HepG2 (cell line): ENCODE data around the gene ART3. TPM values are rescaled to one million over a fixed set of nuclear protein-coding genes. Genes with fewer than 3 reads are reported as not detected.

ENCODE experiments used
- ATAC-seq: fragments of 200-7000 bp; cut with Tn5 transposase; 3 replicates; pipeline ENCODE4 v1.9.1; 2020; ENCODE audit warnings: mild to moderate bottlenecking, moderate library complexity
- BruUV-seq: library from RNA; stranded (reverse); fragments of 400-500 nt; replicated peaks from 2 replicates; lab custom pipeline; 2021; lab: Mats Ljungman, UMichigan
- CTCF ChIA-PET: fragments of 300-600 bp; formaldehyde crosslinking; extraction: SDS; loops from one replicate; lab custom pipeline; 2021; ENCODE audit warnings: low total read pairs, inconsistent platforms, low intra/inter-chr PET ratio; lab: Yijun Ruan, JAX
- POLR2A ChIA-PET: fragments of 350-600 bp; sonication (Branson Sonifier 250); formaldehyde crosslinking; loops from one replicate; lab custom pipeline; 2020; ENCODE audit warnings: antibody characterized with exemption, inconsistent platforms; lab: Yijun Ruan, JAX
- DNase-seq: peaks from one replicate; pipeline ENCODE4 v3.0.0-alpha.2; 2015; ENCODE audit warnings: low spot score
- FAIRE-seq: peaks from 3 replicates; lab custom pipeline; 2011; peaks lifted over from hg19 to GRCh38; lab: Jason Lieb, UNC
- H2AFZ ChIP-seq: one replicate; pipeline ENCODE4 v1.6.1; 2011; ENCODE audit warnings: low read length, inconsistent platforms
- H3K27ac ChIP-seq: fragments of 300-600 bp; 3 replicates; pipeline ENCODE4 v1.8.0; 2011; ENCODE audit warnings: mixed run types, mild to moderate bottlenecking, mixed read lengths, low read length, inconsistent platforms; ENCODE audit not compliant: insufficient read depth; ENCODE audit errors: extremely low read length
- H3K27me3 ChIP-seq, 2 experiments: fragments of 200-600 bp in 1 of 2; 2 replicates in 1 of 2; 3 replicates in 1 of 2; pipeline versions ENCODE4 v1.6.0 to v1.8.0; 2011; ENCODE audit warnings: low read length in 2 of 2, mild to moderate bottlenecking in 2 of 2, moderate library complexity in 2 of 2, inconsistent platforms in 1 of 2; ENCODE audit not compliant: insufficient read depth in 2 of 2, control insufficient read depth in 1 of 2
- H3K36me3 ChIP-seq, 2 experiments: fragments of 200-600 bp in 1 of 2; replicated peaks in 1 of 2; 2 replicates in 1 of 2; 3 replicates in 1 of 2; pipeline versions ENCODE4 v1.5.1 to v1.8.0; 2011; ENCODE audit warnings: low read length in 2 of 2, inconsistent platforms in 1 of 2; ENCODE audit not compliant: insufficient read depth in 2 of 2, control insufficient read depth in 1 of 2
- H3K4me1 ChIP-seq: 2 replicates; pipeline ENCODE4 v1.5.1; 2012; ENCODE audit warnings: low read length, inconsistent platforms; ENCODE audit not compliant: insufficient read depth
- H3K4me2 ChIP-seq: 2 replicates; pipeline ENCODE4 v1.6.0; 2011; ENCODE audit warnings: low read depth, low read length, inconsistent platforms
- H3K4me3 ChIP-seq, 3 experiments: fragments of 200-600 bp in 1 of 3; sonication (generic), shearing (Covaris generic) in 1 of 3; replicated peaks in 1 of 3; 2 replicates each; pipeline ENCODE4 v1.5.1; 2011 to 2016; ENCODE audit warnings: low read length in 3 of 3, inconsistent platforms in 2 of 3, low read depth in 2 of 3, mild to moderate bottlenecking in 2 of 3, control low read depth in 1 of 3, mixed read lengths in 1 of 3; ENCODE audit not compliant: insufficient read depth in 1 of 3
- H3K79me2 ChIP-seq: one replicate; pipeline ENCODE4 v1.6.1; 2011; ENCODE audit warnings: low read length, inconsistent platforms; ENCODE audit not compliant: insufficient read depth
- H3K9ac ChIP-seq: 2 replicates; pipeline ENCODE4 v1.6.0; 2011; ENCODE audit warnings: mild to moderate bottlenecking, low read depth, low read length, inconsistent platforms; ENCODE audit not compliant: insufficient read depth
- H3K9me3 ChIP-seq: 2 replicates; pipeline ENCODE4 v1.5.1; 2012; ENCODE audit warnings: mild to moderate bottlenecking, low read length
- H4K20me1 ChIP-seq: 2 replicates; pipeline ENCODE4 v1.6.0; 2011; ENCODE audit warnings: inconsistent platforms, mild to moderate bottlenecking, low read length, moderate library complexity; ENCODE audit not compliant: insufficient read depth
- ATM ChIP-seq: fragments of 450-650 bp; IDR thresholded peaks from 2 replicates; pipeline ENCODE4 v1.7.1; 2017; ENCODE audit warnings: mild to moderate bottlenecking, borderline replicate concordance
- CC2D1A ChIP-seq: sonication (generic); formaldehyde crosslinking; IDR thresholded peaks from 2 replicates; pipeline ENCODE4 v1.8.1; 2023; ENCODE audit warnings: mild to moderate bottlenecking, missing genetic modification reagents
- KLF13 ChIP-seq: sonication (generic); formaldehyde crosslinking; IDR thresholded peaks from 2 replicates; pipeline ENCODE4 v1.4.0; 2020; ENCODE audit warnings: mild to moderate bottlenecking, missing genetic modification reagents
- SOX5 ChIP-seq: IDR thresholded peaks from 2 replicates; pipeline ENCODE4 v1.6.1; 2016; ENCODE audit warnings: borderline replicate concordance
- ZFP37 ChIP-seq: sonication (generic); formaldehyde crosslinking; IDR thresholded peaks from 2 replicates; pipeline ENCODE4 v1.4.0; 2020; ENCODE audit warnings: missing genetic modification reagents, borderline replicate concordance
- ZNF263 ChIP-seq: sonication (generic); formaldehyde crosslinking; IDR thresholded peaks from 2 replicates; pipeline ENCODE4 v1.4.0; 2020; ENCODE audit warnings: missing genetic modification reagents
- ZNF382 ChIP-seq: sonication (generic); formaldehyde crosslinking; IDR thresholded peaks from 2 replicates; pipeline ENCODE4 v1.5.0; 2020; ENCODE audit warnings: missing genetic modification reagents, mild to moderate bottlenecking, borderline replicate concordance
- WGBS: methylation state at CpG from one replicate; pipeline ENCODE4 v1.1.6; 2017; ENCODE audit warnings: low lambda C conversion rate; 5-methylcytosine and 5-hydroxymethylcytosine counted together
- in situ Hi-C: cut with HindIII; loops from 2 replicates; pipeline ENCODE4 v1.10.0; 2017; ENCODE audit warnings: low pct_unique_long_range_greater_than_20kb; ENCODE audit not compliant: extremely low pct_ligation_motif_present
- intact Hi-C: fragments of 100-400 bp; cut with micrococcal nuclease; formaldehyde crosslinking; loops from one replicate; pipeline ENCODE4 v1.10.0; 2022; ENCODE audit not compliant: unreplicated experiment
- polyA plus RNA-seq, 8 experiments: library from polyadenylated mRNA; depleted of rRNA in 3 of 8; stranded (reverse) in 7 of 8; unstranded in 1 of 8; fragments of >200 nt; fragmentation: Illumina TruSeq in 4 of 8; extraction: Trizol in 4 of 8; gene quantifications; 2 replicates each; pipeline versions ENCODE4 v1.2.1 to v1.2.3, GENCODE V29; 2011 to 2016; ENCODE audit warnings: low read depth in 4 of 8, missing spikeins in 1 of 8, mixed read lengths in 1 of 8; ENCODE audit not compliant: insufficient read depth in 1 of 8
- total RNA-seq, 5 experiments: library from RNA; depleted of rRNA; stranded (reverse); fragments of >200 nt; fragmentation: Illumina TruSeq; extraction: Trizol; gene quantifications; 2 replicates each; pipeline ENCODE4 v1.2.3, GENCODE V29; 2016; ENCODE audit warnings: low read depth in 1 of 5
- TF ChIP-seq, protein P1 (sequence below): sonication (generic); formaldehyde crosslinking; IDR thresholded peaks from 2 replicates; pipeline ENCODE4 v1.5.1; 2020; ENCODE audit warnings: mild to moderate bottlenecking, missing genetic modification reagents, borderline replicate concordance
- TF ChIP-seq, protein P2 (sequence below): sonication (generic); formaldehyde crosslinking; IDR thresholded peaks from 2 replicates; pipeline ENCODE4 v1.4.0; 2020; ENCODE audit warnings: mild to moderate bottlenecking, missing genetic modification reagents

ART3 gene
- total and polyA plus RNA-seq, 2 of the 13 experiments (the other 11 are each of a cell fraction or from before 2014, with no cell fraction given) = not detected

- FAIRE-seq = no peak
- Histone ChIP-seq H3K4me1 (no peaks in the 10 kb centered on the region), H4K20me1 (no peaks in the 10 kb centered on the region), H2AFZ (no peak overlapping the region), H3K9me3 (no peaks in the 10 kb centered on the region), H3K4me2 (no peak overlapping the region), H3K36me3 (no peaks in the 10 kb centered on the region), H3K4me3 (no peak overlapping the region), H3K9ac (no peak overlapping the region), H3K27me3 (0 out of 5 replicates have a peak, but pooled peaks cover 0 to 6% of the 10 kb centered on the region in 2 experiments), H3K27ac (no peak overlapping the region), H3K79me2 (no peaks in the 10 kb centered on the region)
- ATAC-seq = no peak
- POLR2A ChIA-PET = no interaction called here
- intact Hi-C loops = no loop called here
- DNase-seq = no peak
- WGBS = 14% methylated on average over 4 of the region's 4 CpGs
- TF ChIP-seq ATM = no peak
- TF ChIP-seq KLF13 = no peak
- TF ChIP-seq, protein P1, sequence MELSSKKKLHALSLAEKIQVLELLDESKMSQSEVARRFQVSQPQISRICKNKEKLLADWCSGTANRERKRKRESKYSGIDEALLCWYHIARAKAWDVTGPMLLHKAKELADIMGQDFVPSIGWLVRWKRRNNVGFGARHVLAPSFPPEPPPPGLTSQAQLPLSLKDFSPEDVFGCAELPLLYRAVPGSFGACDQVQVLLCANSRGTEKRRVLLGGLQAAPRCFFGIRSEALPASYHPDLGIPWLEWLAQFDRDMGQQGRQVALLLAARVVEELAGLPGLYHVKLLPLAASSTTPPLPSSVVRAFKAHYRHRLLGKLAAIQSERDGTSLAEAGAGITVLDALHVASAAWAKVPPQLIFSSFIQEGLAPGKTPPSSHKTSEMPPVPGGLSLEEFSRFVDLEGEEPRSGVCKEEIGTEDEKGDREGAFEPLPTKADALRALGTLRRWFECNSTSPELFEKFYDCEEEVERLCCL = no peak
- no peak for TF ChIP-seq SOX5 (CRISPR knock-in tag)
- TF ChIP-seq ZNF382 (CRISPR knock-in tag) = no peak
- in situ Hi-C loops = no loop called here
- no TSS peak for BruUV-seq
- CTCF ChIA-PET = no interaction called here
These were observed 3.6 kb downstream of the ART3 start for GRCh38 chr4:76078033-76078613.

DNA sequence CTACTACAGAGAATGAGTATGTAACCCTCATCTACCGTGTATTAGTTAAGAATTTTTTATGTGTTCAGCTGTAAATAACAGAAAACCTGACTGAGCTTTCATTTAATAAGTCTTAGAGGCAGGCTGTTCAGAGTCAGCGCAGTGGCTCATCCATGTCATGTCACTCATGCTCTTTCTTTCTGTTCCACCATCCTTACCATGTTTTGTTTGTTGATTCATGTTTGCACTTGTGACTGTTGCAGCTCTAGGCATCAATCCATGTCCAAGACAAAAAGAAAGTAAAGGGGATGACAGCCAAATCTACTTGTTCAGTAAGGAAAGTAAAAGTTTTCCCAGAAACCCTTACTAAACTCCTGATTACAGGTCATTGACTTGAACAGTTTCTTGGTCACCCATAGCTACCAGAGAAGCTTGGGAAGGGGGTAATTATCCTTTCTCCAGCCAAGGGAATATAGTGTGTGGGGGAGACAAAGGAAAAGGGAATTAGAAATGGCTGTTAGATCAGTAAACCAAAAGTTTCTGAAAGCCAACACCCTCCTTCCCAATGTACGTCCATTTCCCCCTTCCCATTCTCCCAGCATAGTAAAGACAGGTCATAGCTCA is 9.0 kb downstream of the ART3 start:
- Histone ChIP-seq H3K9me3 (no peaks in the 10 kb centered on the region), H2AFZ (no peak overlapping the region), H3K79me2 (no peaks in the 10 kb centered on the region), H3K36me3 (no peaks in the 10 kb centered on the region), H3K4me3 (no peak overlapping the region), H3K27me3 (no peaks in the 10 kb centered on the region), H3K9ac (no peak overlapping the region), H3K4me2 (no peak overlapping the region), H3K4me1 (peaks cover 13% of the 10 kb centered on the region), H3K27ac (no peak overlapping the region), H4K20me1 (no peaks in the 10 kb centered on the region)
- no peak for DNase-seq
- POLR2A ChIA-PET = no interaction called here
- in situ Hi-C loops = no loop called here
- 33% methylated on average over 3 of the region's 3 CpGs for WGBS
- intact Hi-C loops = no loop called here
- no peak for ATAC-seq
- no TSS peak for BruUV-seq
- FAIRE-seq = no peak
- CTCF ChIA-PET = no interaction called here
- no peak for TF ChIP-seq ZNF263 (CRISPR knock-in tag)
- no peak for TF ChIP-seq CC2D1A (CRISPR knock-in tag)
- TF ChIP-seq, protein P2, sequence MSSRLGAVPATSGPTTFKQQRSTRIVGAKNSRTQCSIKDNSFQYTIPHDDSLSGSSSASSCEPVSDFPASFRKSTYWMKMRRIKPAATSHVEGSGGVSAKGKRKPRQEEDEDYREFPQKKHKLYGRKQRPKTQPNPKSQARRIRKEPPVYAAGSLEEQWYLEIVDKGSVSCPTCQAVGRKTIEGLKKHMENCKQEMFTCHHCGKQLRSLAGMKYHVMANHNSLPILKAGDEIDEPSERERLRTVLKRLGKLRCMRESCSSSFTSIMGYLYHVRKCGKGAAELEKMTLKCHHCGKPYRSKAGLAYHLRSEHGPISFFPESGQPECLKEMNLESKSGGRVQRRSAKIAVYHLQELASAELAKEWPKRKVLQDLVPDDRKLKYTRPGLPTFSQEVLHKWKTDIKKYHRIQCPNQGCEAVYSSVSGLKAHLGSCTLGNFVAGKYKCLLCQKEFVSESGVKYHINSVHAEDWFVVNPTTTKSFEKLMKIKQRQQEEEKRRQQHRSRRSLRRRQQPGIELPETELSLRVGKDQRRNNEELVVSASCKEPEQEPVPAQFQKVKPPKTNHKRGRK (CRISPR knock-in tag) = no peak
- TF ChIP-seq ZFP37 (CRISPR knock-in tag) = no peak
